HepG2 (cell line): ENCODE results near the gene CAMK1D. TPM values are rescaled to one million over a fixed set of nuclear protein-coding genes. Genes with fewer than 3 reads are reported as not detected.

Experiments used
- AKNA ChIP-seq: sonication (generic); formaldehyde crosslinking; IDR thresholded peaks from 2 replicates; pipeline ENCODE4 v1.4.0; 2020; ENCODE audit warnings: missing genetic modification reagents, borderline replicate concordance
- ATM ChIP-seq: fragments of 450-650 bp; IDR thresholded peaks from 2 replicates; pipeline ENCODE4 v1.7.1; 2017; ENCODE audit warnings: mild to moderate bottlenecking, borderline replicate concordance
- HOXA9 ChIP-seq: sonication (generic); formaldehyde crosslinking; IDR thresholded peaks from 2 replicates; pipeline ENCODE4 v1.8.1; 2022; ENCODE audit warnings: missing genetic modification reagents, mild to moderate bottlenecking, moderate library complexity, borderline replicate concordance
- MBD4 ChIP-seq: IDR thresholded peaks from 2 replicates; pipeline ENCODE4 v1.6.1; 2012; ENCODE audit warnings: low read length, inconsistent platforms, borderline replicate concordance
- MEIS2 ChIP-seq: sonication (generic); formaldehyde crosslinking; IDR thresholded peaks from 2 replicates; pipeline ENCODE4 v1.9.0; 2021; ENCODE audit warnings: mild to moderate bottlenecking, missing genetic modification reagents
- NR3C1 ChIP-seq: sonication (generic); formaldehyde crosslinking; IDR thresholded peaks from 2 replicates; pipeline ENCODE4 v1.4.0; 2020; ENCODE audit warnings: missing genetic modification reagents
- RFX3 ChIP-seq: IDR thresholded peaks from 2 replicates; pipeline ENCODE4 v1.6.1; 2016; ENCODE audit warnings: missing biosample characterization, missing genetic modification reagents
- SP140L ChIP-seq: sonication (generic); formaldehyde crosslinking; IDR thresholded peaks from 2 replicates; pipeline ENCODE4 v1.4.0; 2020; ENCODE audit warnings: missing genetic modification reagents, borderline replicate concordance
- SPEN ChIP-seq: sonication (generic); formaldehyde crosslinking; IDR thresholded peaks from 2 replicates; pipeline ENCODE4 v1.5.1; 2020; ENCODE audit warnings: low read depth, mild to moderate bottlenecking, missing genetic modification reagents
- TMF1 ChIP-seq: sonication (generic); formaldehyde crosslinking; IDR thresholded peaks from 2 replicates; pipeline ENCODE4 v1.8.1; 2022; ENCODE audit warnings: low read depth, missing genetic modification reagents
- ZNF138 ChIP-seq: sonication (generic); formaldehyde crosslinking; IDR thresholded peaks from 2 replicates; pipeline ENCODE4 v1.5.0; 2020; ENCODE audit warnings: mild to moderate bottlenecking, low read depth, missing genetic modification reagents
- ZNF33B ChIP-seq: sonication (generic); formaldehyde crosslinking; IDR thresholded peaks from 2 replicates; pipeline ENCODE4 v1.5.1; 2020; ENCODE audit warnings: mild to moderate bottlenecking, missing genetic modification reagents
- ZNF432 ChIP-seq: sonication (generic); formaldehyde crosslinking; IDR thresholded peaks from 2 replicates; pipeline ENCODE4 v1.5.0; 2020; ENCODE audit warnings: missing genetic modification reagents, mild to moderate bottlenecking, borderline replicate concordance
- ZNF652 ChIP-seq: IDR thresholded peaks from 2 replicates; pipeline ENCODE4 v1.6.1; 2016; ENCODE audit warnings: low read depth, borderline replicate concordance
- polyA plus RNA-seq, 8 experiments: library from polyadenylated mRNA; depleted of rRNA in 3 of 8; stranded (reverse) in 7 of 8; unstranded in 1 of 8; fragments of >200 nt; fragmentation: Illumina TruSeq in 4 of 8; extraction: Trizol in 4 of 8; gene quantifications; 2 replicates each; pipeline versions ENCODE4 v1.2.1 to v1.2.3, GENCODE V29; 2011 to 2016; ENCODE audit warnings: low read depth in 4 of 8, missing spikeins in 1 of 8, mixed read lengths in 1 of 8; ENCODE audit not compliant: insufficient read depth in 1 of 8
- total RNA-seq, 5 experiments: library from RNA; depleted of rRNA; stranded (reverse); fragments of >200 nt; fragmentation: Illumina TruSeq; extraction: Trizol; gene quantifications; 2 replicates each; pipeline ENCODE4 v1.2.3, GENCODE V29; 2016; ENCODE audit warnings: low read depth in 1 of 5
- TF ChIP-seq, protein P1 (sequence below): sonication (generic); formaldehyde crosslinking; IDR thresholded peaks from 2 replicates; pipeline ENCODE4 v1.4.0; 2020; ENCODE audit warnings: mild to moderate bottlenecking, missing genetic modification reagents
- TF ChIP-seq, protein P2 (sequence below): sonication (generic); formaldehyde crosslinking; conservative IDR thresholded peaks from 2 replicates; pipeline ENCODE4 v1.5.0; 2020; ENCODE audit warnings: missing genetic modification reagents

Gene CAMK1D
- total and polyA plus RNA-seq, 2 of the 13 experiments (the other 11 are each of a cell fraction or from before 2014, with no cell fraction given) = under 0.01 TPM; not detected in 1

- TF ChIP-seq, protein P1, sequence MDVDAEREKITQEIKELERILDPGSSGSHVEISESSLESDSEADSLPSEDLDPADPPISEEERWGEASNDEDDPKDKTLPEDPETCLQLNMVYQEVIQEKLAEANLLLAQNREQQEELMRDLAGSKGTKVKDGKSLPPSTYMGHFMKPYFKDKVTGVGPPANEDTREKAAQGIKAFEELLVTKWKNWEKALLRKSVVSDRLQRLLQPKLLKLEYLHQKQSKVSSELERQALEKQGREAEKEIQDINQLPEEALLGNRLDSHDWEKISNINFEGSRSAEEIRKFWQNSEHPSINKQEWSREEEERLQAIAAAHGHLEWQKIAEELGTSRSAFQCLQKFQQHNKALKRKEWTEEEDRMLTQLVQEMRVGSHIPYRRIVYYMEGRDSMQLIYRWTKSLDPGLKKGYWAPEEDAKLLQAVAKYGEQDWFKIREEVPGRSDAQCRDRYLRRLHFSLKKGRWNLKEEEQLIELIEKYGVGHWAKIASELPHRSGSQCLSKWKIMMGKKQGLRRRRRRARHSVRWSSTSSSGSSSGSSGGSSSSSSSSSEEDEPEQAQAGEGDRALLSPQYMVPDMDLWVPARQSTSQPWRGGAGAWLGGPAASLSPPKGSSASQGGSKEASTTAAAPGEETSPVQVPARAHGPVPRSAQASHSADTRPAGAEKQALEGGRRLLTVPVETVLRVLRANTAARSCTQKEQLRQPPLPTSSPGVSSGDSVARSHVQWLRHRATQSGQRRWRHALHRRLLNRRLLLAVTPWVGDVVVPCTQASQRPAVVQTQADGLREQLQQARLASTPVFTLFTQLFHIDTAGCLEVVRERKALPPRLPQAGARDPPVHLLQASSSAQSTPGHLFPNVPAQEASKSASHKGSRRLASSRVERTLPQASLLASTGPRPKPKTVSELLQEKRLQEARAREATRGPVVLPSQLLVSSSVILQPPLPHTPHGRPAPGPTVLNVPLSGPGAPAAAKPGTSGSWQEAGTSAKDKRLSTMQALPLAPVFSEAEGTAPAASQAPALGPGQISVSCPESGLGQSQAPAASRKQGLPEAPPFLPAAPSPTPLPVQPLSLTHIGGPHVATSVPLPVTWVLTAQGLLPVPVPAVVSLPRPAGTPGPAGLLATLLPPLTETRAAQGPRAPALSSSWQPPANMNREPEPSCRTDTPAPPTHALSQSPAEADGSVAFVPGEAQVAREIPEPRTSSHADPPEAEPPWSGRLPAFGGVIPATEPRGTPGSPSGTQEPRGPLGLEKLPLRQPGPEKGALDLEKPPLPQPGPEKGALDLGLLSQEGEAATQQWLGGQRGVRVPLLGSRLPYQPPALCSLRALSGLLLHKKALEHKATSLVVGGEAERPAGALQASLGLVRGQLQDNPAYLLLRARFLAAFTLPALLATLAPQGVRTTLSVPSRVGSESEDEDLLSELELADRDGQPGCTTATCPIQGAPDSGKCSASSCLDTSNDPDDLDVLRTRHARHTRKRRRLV = no peak
- TF ChIP-seq ATM (no peak), ZNF652 (no peak), SP140L (CRISPR knock-in tag) (no peak), ZNF432 (no peak), ZNF138 (CRISPR knock-in tag) (no peak), TMF1 (CRISPR knock-in tag) (no peak), HOXA9 (no peak), MEIS2 (CRISPR knock-in tag) (0 out of 2 replicates have a peak, but pooled peaks have one; percentile 37), RFX3 (CRISPR knock-in tag) (no peak), AKNA (no peak), SPEN (CRISPR knock-in tag) (no peak), ZNF33B (CRISPR knock-in tag) (no peak), NR3C1 (CRISPR knock-in tag) (no peak), MBD4 (no peak)
- TF ChIP-seq, protein P2, sequence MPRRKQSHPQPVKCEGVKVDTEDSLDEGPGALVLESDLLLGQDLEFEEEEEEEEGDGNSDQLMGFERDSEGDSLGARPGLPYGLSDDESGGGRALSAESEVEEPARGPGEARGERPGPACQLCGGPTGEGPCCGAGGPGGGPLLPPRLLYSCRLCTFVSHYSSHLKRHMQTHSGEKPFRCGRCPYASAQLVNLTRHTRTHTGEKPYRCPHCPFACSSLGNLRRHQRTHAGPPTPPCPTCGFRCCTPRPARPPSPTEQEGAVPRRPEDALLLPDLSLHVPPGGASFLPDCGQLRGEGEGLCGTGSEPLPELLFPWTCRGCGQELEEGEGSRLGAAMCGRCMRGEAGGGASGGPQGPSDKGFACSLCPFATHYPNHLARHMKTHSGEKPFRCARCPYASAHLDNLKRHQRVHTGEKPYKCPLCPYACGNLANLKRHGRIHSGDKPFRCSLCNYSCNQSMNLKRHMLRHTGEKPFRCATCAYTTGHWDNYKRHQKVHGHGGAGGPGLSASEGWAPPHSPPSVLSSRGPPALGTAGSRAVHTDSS (CRISPR knock-in tag) = no peak
Observed at GRCh38 chr10:12605580-12606405, 256.4 kb downstream of the CAMK1D start (continued).
